Neural cell (in vitro differentiated cells): ENCODE results near the gene WHAMM. TPM values are rescaled to one million over a fixed set of nuclear protein-coding genes. Genes with fewer than 3 reads are reported as not detected.

ENCODE experiments used
- H2AFZ ChIP-seq: fragments of 200-600, 300-800 bp; sonication (generic), shearing (Covaris generic); 2 replicates; pipeline ENCODE4 v1.6.0; 2014; ENCODE audit warnings: low read depth, mild to moderate bottlenecking, antibody characterized with exemption, low read length, moderate library complexity
- H3F3A ChIP-seq: fragments of 200-600 bp; shearing (Covaris generic); 2 replicates; pipeline ENCODE4 v1.6.1; 2016; ENCODE audit warnings: mild to moderate bottlenecking, moderate library complexity, mixed read lengths, antibody characterized with exemption, low read length; ENCODE audit not compliant: insufficient read depth, poor library complexity, severe bottlenecking
- H3K27ac ChIP-seq: fragments of 200-600, 300-800 bp; sonication (generic), shearing (Covaris generic); 2 replicates; pipeline ENCODE4 v1.5.1; 2014; ENCODE audit warnings: mild to moderate bottlenecking, low read length, moderate library complexity
- H3K27me3 ChIP-seq: fragments of 300-800, 200-600 bp; sonication (generic), shearing (Covaris generic); 2 replicates; pipeline ENCODE4 v1.6.0; 2014; ENCODE audit warnings: mild to moderate bottlenecking, low read depth, low read length, moderate library complexity; ENCODE audit not compliant: insufficient read depth
- H3K36me3 ChIP-seq: fragments of 300-800, 200-600 bp; sonication (generic), shearing (Covaris generic); 2 replicates; pipeline ENCODE4 v1.5.1; 2014; ENCODE audit warnings: mild to moderate bottlenecking, antibody characterized with exemption, low read length, moderate library complexity; ENCODE audit not compliant: insufficient read depth
- H3K4me2 ChIP-seq: fragments of 300-800, 200-600 bp; sonication (generic), shearing (Covaris generic); 2 replicates; pipeline ENCODE4 v1.6.0; 2014; ENCODE audit warnings: mild to moderate bottlenecking, low read length
- H3K4me3 ChIP-seq: fragments of 300-800, 200-600 bp; sonication (generic), shearing (Covaris generic); 2 replicates; pipeline ENCODE4 v1.5.1; 2014; ENCODE audit warnings: mild to moderate bottlenecking, low read length, moderate library complexity
- H3K79me2 ChIP-seq: fragments of 200-600 bp; shearing (Covaris generic); replicated peaks from 2 replicates; pipeline ENCODE4 v1.6.0; 2014; ENCODE audit warnings: mild to moderate bottlenecking, low read length, moderate library complexity; ENCODE audit not compliant: insufficient read depth
- H3K9ac ChIP-seq: fragments of 300-800, 200-600 bp; sonication (generic), shearing (Covaris generic); 2 replicates; pipeline ENCODE4 v1.6.1; 2016; ENCODE audit warnings: mild to moderate bottlenecking, low read length, mixed read lengths
- H3K9me2 ChIP-seq: fragments of 200-600 bp; shearing (Covaris generic); 2 replicates; pipeline ENCODE4 v1.6.1; 2016; ENCODE audit warnings: mild to moderate bottlenecking, low read length, mixed read lengths; ENCODE audit not compliant: insufficient read depth
- H3K9me3 ChIP-seq: fragments of 200-600, 300-800 bp; sonication (generic), shearing (Covaris generic); 2 replicates; pipeline ENCODE4 v1.6.1; 2016; ENCODE audit warnings: mild to moderate bottlenecking, mixed run types, low read length, moderate library complexity, mixed read lengths
- H4K20me1 ChIP-seq: fragments of 200-600 bp; shearing (Covaris generic); 2 replicates; pipeline ENCODE4 v1.6.1; 2016; ENCODE audit warnings: mild to moderate bottlenecking, mixed run types; ENCODE audit not compliant: insufficient read depth
- EP300 ChIP-seq: fragments of 450-650 bp; conservative IDR thresholded peaks from 2 replicates; pipeline ENCODE4 v1.6.1; 2014; ENCODE audit warnings: antibody characterized with exemption, mild to moderate bottlenecking, moderate library complexity; ENCODE audit not compliant: poor library complexity, severe bottlenecking
- EZH2 ChIP-seq: fragments of 200-600, 300-800 bp; shearing (Covaris generic), sonication (generic); IDR thresholded peaks from 2 replicates; pipeline ENCODE4 v1.6.1; 2014; ENCODE audit warnings: antibody characterized with exemption, low read length, borderline replicate concordance, mild to moderate bottlenecking; ENCODE audit not compliant: insufficient read depth, poor library complexity, severe bottlenecking
- MXI1 ChIP-seq: fragments of 450-650 bp; conservative IDR thresholded peaks from 2 replicates; pipeline ENCODE4 v1.6.1; 2014; ENCODE audit warnings: antibody characterized with exemption, mild to moderate bottlenecking; ENCODE audit not compliant: poor library complexity, severe bottlenecking
- POLR2AphosphoS5 ChIP-seq: IDR thresholded peaks from 2 replicates; pipeline ENCODE4 v1.6.1; 2012
- RAD21 ChIP-seq: fragments of 450-650 bp; conservative IDR thresholded peaks from 2 replicates; pipeline ENCODE4 v1.6.1; 2014; ENCODE audit warnings: antibody characterized with exemption, mild to moderate bottlenecking, moderate library complexity
- SMC3 ChIP-seq: fragments of 450-650 bp; conservative IDR thresholded peaks from 2 replicates; pipeline ENCODE4 v1.6.1; 2014; ENCODE audit warnings: antibody characterized with exemption, mild to moderate bottlenecking, moderate library complexity; ENCODE audit not compliant: poor library complexity
- TAF1 ChIP-seq: IDR thresholded peaks from 2 replicates; pipeline ENCODE4 v1.6.1; 2012; ENCODE audit warnings: low read depth
- polyA plus RNA-seq: library from polyadenylated mRNA; depleted of rRNA; stranded (reverse); fragments of >200 nt; gene quantifications from 2 replicates; pipeline ENCODE4 v1.2.3, GENCODE V29; 2014
- TF ChIP-seq, protein P1 (sequence below): IDR thresholded peaks from 2 replicates; pipeline ENCODE4 v1.6.1; 2012; ENCODE audit warnings: borderline replicate concordance
- TF ChIP-seq, protein P2 (sequence below): fragments of 450-650 bp; IDR thresholded peaks from 2 replicates; pipeline ENCODE4 v1.5.1; 2014; ENCODE audit warnings: antibody characterized with exemption, mild to moderate bottlenecking, moderate library complexity; ENCODE audit not compliant: poor library complexity, severe bottlenecking

WHAMM gene
- polyA plus RNA-seq, 1 donor from 2014 or later = 2.8 TPM

DNA sequence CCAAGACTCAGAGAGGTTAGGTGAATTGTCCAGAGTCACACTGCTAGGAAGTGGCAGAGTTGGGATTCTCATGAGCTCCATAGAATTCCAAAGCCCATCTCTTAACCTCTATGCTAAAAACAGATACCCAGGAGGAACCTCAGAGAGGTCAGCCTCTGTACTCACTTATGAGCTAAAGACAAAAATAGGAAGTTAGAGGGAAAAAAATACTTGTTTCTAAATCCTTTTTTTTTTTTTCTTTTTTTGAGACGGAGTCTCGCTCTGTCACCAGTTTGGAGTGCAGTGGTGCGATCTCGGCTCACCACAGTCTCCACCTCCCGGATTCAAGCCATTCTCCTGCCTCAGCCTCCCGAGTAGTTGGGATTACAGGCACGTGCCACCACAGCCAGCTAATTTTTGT lies 34.9 kb upstream of the WHAMM start:
- Histone ChIP-seq H3K4me3 (no peak overlapping the region), H2AFZ (no peak overlapping the region), H3K9me2 (no peaks in the 10 kb centered on the region), H3F3A (no peaks in the 10 kb centered on the region), H3K79me2 (no peaks in the 10 kb centered on the region), H3K27me3 (no peaks in the 10 kb centered on the region), H3K9ac (no peak overlapping the region), H3K4me2 (no peak overlapping the region), H4K20me1 (no peaks in the 10 kb centered on the region), H3K36me3 (no peaks in the 10 kb centered on the region), H3K9me3 (no peaks in the 10 kb centered on the region), H3K27ac (no peak overlapping the region)
- TF ChIP-seq POLR2AphosphoS5 (no peak), EP300 (no peak), TAF1 (no peak), SMC3 (no peak), MXI1 (no peak), EZH2 (no peak)
- TF ChIP-seq, protein P1, sequence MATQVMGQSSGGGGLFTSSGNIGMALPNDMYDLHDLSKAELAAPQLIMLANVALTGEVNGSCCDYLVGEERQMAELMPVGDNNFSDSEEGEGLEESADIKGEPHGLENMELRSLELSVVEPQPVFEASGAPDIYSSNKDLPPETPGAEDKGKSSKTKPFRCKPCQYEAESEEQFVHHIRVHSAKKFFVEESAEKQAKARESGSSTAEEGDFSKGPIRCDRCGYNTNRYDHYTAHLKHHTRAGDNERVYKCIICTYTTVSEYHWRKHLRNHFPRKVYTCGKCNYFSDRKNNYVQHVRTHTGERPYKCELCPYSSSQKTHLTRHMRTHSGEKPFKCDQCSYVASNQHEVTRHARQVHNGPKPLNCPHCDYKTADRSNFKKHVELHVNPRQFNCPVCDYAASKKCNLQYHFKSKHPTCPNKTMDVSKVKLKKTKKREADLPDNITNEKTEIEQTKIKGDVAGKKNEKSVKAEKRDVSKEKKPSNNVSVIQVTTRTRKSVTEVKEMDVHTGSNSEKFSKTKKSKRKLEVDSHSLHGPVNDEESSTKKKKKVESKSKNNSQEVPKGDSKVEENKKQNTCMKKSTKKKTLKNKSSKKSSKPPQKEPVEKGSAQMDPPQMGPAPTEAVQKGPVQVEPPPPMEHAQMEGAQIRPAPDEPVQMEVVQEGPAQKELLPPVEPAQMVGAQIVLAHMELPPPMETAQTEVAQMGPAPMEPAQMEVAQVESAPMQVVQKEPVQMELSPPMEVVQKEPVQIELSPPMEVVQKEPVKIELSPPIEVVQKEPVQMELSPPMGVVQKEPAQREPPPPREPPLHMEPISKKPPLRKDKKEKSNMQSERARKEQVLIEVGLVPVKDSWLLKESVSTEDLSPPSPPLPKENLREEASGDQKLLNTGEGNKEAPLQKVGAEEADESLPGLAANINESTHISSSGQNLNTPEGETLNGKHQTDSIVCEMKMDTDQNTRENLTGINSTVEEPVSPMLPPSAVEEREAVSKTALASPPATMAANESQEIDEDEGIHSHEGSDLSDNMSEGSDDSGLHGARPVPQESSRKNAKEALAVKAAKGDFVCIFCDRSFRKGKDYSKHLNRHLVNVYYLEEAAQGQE = no peak

DNA sequence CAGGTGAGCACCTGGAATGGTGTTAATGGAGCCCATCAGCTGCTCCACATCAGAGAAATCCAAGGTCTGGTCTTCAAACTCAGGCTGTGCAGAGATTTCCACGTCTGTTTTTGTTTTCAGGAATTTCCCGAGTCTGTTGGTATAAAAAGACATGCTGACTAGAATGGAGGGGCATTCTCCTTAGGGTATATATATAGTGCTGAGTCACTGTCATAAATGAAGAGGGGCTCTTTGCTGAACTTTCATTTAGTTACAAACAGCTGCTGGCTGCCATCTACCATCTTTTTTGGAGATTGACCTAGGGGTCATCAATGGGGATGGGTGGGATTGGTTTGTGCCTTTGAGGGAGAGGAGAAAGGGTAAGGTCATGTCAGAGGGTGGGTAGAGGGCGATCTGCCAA lies 30.7 kb upstream of the WHAMM start:
- Histone ChIP-seq H3K9ac (no peak overlapping the region), H4K20me1 (no peaks in the 10 kb centered on the region), H3K4me2 (no peak overlapping the region), H3K4me3 (no peak overlapping the region), H3K9me2 (no peaks in the 10 kb centered on the region), H3K9me3 (no peaks in the 10 kb centered on the region), H3F3A (no peaks in the 10 kb centered on the region), H3K27ac (no peak overlapping the region), H3K79me2 (no peaks in the 10 kb centered on the region), H3K27me3 (no peaks in the 10 kb centered on the region), H2AFZ (no peak overlapping the region), H3K36me3 (no peaks in the 10 kb centered on the region)
- TF ChIP-seq TAF1 (no peak), POLR2AphosphoS5 (no peak), SMC3 (no peak), MXI1 (no peak), RAD21 (no peak), EZH2 (no peak), EP300 (no peak)
- TF ChIP-seq, protein P1 = no peak
- TF ChIP-seq, protein P2, sequence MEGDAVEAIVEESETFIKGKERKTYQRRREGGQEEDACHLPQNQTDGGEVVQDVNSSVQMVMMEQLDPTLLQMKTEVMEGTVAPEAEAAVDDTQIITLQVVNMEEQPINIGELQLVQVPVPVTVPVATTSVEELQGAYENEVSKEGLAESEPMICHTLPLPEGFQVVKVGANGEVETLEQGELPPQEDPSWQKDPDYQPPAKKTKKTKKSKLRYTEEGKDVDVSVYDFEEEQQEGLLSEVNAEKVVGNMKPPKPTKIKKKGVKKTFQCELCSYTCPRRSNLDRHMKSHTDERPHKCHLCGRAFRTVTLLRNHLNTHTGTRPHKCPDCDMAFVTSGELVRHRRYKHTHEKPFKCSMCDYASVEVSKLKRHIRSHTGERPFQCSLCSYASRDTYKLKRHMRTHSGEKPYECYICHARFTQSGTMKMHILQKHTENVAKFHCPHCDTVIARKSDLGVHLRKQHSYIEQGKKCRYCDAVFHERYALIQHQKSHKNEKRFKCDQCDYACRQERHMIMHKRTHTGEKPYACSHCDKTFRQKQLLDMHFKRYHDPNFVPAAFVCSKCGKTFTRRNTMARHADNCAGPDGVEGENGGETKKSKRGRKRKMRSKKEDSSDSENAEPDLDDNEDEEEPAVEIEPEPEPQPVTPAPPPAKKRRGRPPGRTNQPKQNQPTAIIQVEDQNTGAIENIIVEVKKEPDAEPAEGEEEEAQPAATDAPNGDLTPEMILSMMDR = no peak
